ENCODE results near the gene NRXN2.

NRXN2 gene

DNA sequence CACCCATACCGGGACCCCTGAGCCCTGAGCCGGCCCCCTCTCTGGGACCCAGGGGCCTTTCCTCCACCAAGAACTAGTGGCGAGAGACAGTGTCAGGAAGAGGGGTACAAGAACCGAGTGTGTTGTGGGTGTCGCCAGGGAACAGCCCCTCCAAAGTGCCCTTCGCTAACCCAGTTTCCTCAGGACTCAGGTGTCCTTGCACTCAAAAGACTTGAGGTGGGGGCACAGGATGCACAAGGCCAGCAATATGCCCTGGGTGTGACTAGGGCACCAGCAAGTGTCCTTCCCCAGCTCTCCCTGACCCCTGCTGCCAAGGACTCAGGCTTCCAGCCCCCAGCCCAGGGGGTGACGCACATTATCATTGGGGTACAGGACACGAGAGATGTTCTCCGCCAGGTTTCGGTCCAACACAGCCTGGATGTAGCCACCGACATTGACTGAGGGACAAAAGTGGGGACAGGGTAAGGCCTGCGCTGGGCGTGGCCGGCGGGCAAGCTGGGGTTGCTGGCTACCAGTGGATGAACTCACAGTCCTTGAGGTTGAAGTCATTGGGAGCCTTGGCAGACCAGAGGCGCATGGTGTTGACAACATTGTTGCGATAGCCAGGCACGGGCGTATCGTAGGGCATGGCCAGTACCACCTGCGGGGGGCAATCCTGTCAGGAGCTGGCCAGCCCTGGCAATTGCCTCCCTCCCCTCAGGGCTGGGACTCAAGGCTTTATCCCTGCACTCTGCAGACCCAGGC lies 32.1 kb upstream of the NRXN2 start:
- Histone ChIP-seq H3K9me2 (replicated peaks; ENCODE audit: control insufficient read depth, low read length) (no peaks in the 10 kb centered on the region), H3F3A (ENCODE audit: control insufficient read depth, insufficient read depth) (peaks cover under 1% of the 10 kb centered on the region; the same call in 1 of the 2 replicates), H3K4me3 (ENCODE audit: low read length) (no peak overlapping the region), H3K27ac (ENCODE audit: low read depth, low read length) (no peak overlapping the region), H4K20me1 (ENCODE audit: control insufficient read depth, insufficient read depth, low read depth, low read length) (peaks cover under 1% of the 10 kb centered on the region; the same call in 1 of the 2 replicates), H3K4me1 (ENCODE audit: control insufficient read depth, low read length) (peaks cover 15% of the 10 kb centered on the region), H3K9me3 (ENCODE audit: control insufficient read depth, insufficient read depth, low read length) (no peaks in the 10 kb centered on the region), H3K36me3 (ENCODE audit: control insufficient read depth, low read length) (no peaks in the 10 kb centered on the region), H3K4me2 (ENCODE audit: low read length) (no peak overlapping the region), H3K27me3 (ENCODE audit: control insufficient read depth, low read length) (no peaks in the 10 kb centered on the region), H3K79me2 (ENCODE audit: control insufficient read depth, low read length) (no peaks in the 10 kb centered on the region)
- TF ChIP-seq, protein P1, sequence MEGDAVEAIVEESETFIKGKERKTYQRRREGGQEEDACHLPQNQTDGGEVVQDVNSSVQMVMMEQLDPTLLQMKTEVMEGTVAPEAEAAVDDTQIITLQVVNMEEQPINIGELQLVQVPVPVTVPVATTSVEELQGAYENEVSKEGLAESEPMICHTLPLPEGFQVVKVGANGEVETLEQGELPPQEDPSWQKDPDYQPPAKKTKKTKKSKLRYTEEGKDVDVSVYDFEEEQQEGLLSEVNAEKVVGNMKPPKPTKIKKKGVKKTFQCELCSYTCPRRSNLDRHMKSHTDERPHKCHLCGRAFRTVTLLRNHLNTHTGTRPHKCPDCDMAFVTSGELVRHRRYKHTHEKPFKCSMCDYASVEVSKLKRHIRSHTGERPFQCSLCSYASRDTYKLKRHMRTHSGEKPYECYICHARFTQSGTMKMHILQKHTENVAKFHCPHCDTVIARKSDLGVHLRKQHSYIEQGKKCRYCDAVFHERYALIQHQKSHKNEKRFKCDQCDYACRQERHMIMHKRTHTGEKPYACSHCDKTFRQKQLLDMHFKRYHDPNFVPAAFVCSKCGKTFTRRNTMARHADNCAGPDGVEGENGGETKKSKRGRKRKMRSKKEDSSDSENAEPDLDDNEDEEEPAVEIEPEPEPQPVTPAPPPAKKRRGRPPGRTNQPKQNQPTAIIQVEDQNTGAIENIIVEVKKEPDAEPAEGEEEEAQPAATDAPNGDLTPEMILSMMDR (IDR thresholded peaks at IDR 0.05; ENCODE audit: low read depth, low read length, poor library complexity, severe bottlenecking), result no peak
- TF ChIP-seq EZH2phosphoT487 (IDR thresholded peaks at IDR 0.05; ENCODE audit: borderline replicate concordance, low read length), result no peak

DNA sequence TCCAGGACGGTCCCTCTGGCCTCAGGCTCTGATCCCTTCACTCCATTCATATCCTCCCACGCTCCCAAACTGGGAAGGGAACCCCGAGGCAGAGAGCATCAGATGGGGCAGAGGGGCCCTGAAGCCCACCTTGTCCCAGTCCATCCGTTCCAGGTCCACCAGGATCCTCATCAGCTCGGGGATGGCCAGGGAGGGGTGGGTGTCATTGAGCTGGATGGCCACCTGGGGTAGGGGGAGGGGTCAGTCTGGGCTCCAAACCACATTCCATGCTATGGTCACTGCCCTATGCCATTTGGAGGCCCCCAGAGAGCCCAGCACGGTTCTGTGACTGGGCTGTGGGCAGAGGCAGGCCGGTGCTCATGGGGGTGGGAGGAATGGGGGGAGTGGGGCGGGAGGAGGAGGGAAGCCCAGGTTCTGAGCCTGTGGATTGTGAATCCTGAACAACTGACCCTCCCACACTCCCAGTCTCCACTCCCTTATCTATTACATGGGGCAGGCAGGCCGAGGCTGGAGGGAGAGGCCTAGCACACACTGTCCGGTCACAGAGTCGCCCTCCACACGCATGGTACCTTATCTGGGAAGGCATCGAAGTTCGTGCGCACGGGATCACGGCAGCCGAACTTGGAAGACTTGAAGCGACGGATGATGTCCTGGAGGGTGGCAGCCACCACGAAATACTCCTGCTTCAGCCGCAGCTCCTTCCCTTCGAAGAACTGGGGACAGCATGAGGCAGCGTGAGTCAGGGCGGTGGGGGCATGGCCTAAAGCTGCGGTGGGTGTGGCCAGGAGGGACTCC lies 31.3 kb upstream of the NRXN2 start:
- H3K4me1 ChIP-seq (ENCODE audit: control insufficient read depth, low read length), result peaks cover 10% of the 10 kb centered on the region
- no peak for TF ChIP-seq EZH2phosphoT487 (IDR thresholded peaks at IDR 0.05; ENCODE audit: borderline replicate concordance, low read length)
- TF ChIP-seq, protein P1 (IDR thresholded peaks at IDR 0.05; ENCODE audit: low read depth, low read length, poor library complexity, severe bottlenecking), result no peak
- no peaks in the 10 kb centered on the region for H3K9me3 ChIP-seq (ENCODE audit: control insufficient read depth, insufficient read depth, low read length)
- no peaks in the 10 kb centered on the region for H3K79me2 ChIP-seq (ENCODE audit: control insufficient read depth, low read length)
- H3K27ac ChIP-seq (ENCODE audit: low read depth, low read length), result no peak overlapping the region
- no peak overlapping the region for H3K4me2 ChIP-seq (ENCODE audit: low read length)
- H3K27me3 ChIP-seq (ENCODE audit: control insufficient read depth, low read length), result no peaks in the 10 kb centered on the region
- no peaks in the 10 kb centered on the region for H3K9me2 ChIP-seq (replicated peaks; ENCODE audit: control insufficient read depth, low read length)
- no peaks in the 10 kb centered on the region for H4K20me1 ChIP-seq (ENCODE audit: control insufficient read depth, insufficient read depth, low read depth, low read length)
- no peaks in the 10 kb centered on the region for H3F3A ChIP-seq (ENCODE audit: control insufficient read depth, insufficient read depth)
- H3K36me3 ChIP-seq (ENCODE audit: control insufficient read depth, low read length), result no peaks in the 10 kb centered on the region
- no peak overlapping the region for H3K4me3 ChIP-seq (ENCODE audit: low read length)

DNA sequence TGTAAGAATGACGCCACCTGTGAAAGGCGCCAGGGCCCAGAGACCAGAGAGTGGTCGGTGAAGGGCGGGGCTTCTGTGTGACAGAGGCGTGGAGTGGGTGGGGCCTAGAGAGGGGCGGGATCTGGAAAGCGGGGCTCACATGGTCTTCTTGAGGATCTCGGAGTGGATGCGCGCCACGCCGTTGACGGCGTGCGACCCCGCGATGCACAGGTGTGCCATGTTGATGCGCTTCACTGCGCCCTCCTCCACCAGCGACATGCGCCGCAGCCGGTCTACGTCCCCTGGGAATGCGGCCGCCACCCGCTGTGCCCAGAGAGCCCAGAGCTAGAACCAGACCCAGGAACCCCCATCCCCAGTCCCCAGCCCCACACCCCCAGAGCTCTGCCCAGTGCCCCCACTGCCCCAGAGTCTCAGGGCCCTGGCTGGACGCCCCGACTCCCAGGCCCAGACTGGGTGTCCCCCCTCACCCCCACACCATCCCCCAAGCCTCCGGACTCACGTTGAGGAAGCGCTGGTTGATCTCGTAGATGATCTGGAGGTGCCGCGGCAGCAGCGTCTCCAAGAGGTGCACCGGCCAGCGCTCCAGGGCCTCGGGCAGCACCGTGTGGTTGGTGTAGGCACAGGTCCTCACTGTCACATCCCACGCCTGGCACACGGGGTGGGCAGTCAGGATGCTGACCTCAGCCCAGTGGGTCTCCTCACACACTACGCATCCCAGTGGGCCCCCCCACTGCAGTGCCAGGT lies 30.6 kb upstream of the NRXN2 start:
- peaks cover under 1% of the 10 kb centered on the region; the same call in 1 of the 2 replicates for H3F3A ChIP-seq (ENCODE audit: control insufficient read depth, insufficient read depth)
- TF ChIP-seq EZH2phosphoT487 (IDR thresholded peaks at IDR 0.05; ENCODE audit: borderline replicate concordance, low read length), result no peak
- TF ChIP-seq, protein P1 (IDR thresholded peaks at IDR 0.05; ENCODE audit: low read depth, low read length, poor library complexity, severe bottlenecking), result no peak
- H3K4me2 ChIP-seq (ENCODE audit: low read length), result no peak overlapping the region
- no peaks in the 10 kb centered on the region for H3K9me2 ChIP-seq (replicated peaks; ENCODE audit: control insufficient read depth, low read length)
- H3K4me3 ChIP-seq (ENCODE audit: low read length), result no peak overlapping the region
- H3K36me3 ChIP-seq (ENCODE audit: control insufficient read depth, low read length), result no peaks in the 10 kb centered on the region
- H3K9me3 ChIP-seq (ENCODE audit: control insufficient read depth, insufficient read depth, low read length), result no peaks in the 10 kb centered on the region
- H3K79me2 ChIP-seq (ENCODE audit: control insufficient read depth, low read length), result no peaks in the 10 kb centered on the region
- H3K4me1 ChIP-seq (ENCODE audit: control insufficient read depth, low read length), result peaks cover 10% of the 10 kb centered on the region
- no peak overlapping the region for H3K27ac ChIP-seq (ENCODE audit: low read depth, low read length)
- H4K20me1 ChIP-seq (ENCODE audit: control insufficient read depth, insufficient read depth, low read depth, low read length), result no peaks in the 10 kb centered on the region
- H3K27me3 ChIP-seq (ENCODE audit: control insufficient read depth, low read length), result no peaks in the 10 kb centered on the region
